ENCODE measurements around the gene ARHGAP15.

ARHGAP15 gene

DNA sequence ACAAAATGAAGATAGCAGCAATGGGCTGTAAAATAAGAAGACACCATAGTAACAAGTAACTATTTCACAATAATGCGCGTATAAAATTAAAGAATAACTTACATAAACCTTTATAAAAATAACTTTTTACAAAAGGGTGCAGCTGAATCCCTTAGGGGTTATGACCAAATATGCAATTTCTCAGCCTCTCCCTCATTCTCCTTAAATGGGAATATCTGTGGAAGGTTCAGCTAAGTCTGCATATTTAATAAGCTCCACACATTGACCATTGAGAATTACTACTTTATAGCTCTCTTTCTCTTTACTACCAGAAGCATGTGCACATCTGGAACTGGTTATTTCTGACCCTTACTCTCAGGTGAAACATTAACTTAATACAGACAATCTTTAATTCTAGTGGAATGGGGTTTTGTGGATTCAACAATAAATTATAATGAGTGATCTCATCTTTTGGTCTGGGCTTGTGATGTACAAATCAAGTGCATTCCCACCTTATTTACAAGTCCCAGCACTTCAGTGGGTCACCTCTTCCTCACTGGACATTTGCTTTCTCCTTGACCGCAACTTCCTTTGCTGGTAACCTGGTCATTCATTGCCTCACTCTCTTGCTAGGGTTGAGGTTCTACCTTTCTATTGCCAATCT lies 15.7 kb downstream of the ARHGAP15 start:
- no peak for DNase-seq (ENCODE audit: low read depth)

DNA sequence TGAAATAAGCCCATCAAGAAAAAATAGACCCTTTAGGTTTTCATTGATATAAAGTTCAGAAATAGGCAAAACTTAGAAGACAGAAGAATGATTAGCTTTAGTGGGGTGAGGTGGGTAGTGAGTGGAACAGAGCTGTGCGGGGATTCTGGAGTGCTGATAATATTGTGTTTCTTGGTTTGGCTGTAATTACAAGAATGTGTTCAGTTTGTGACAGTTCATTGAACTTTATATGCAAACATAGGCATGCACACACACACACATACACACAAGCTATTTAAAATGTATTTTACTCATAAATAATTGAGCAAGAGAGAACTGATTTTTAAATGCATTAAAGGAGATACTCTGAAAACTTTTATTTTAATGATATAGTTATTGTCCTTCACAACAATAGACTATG lies 17.1 kb downstream of the ARHGAP15 start:
- no peak for DNase-seq (ENCODE audit: low read depth)

DNA sequence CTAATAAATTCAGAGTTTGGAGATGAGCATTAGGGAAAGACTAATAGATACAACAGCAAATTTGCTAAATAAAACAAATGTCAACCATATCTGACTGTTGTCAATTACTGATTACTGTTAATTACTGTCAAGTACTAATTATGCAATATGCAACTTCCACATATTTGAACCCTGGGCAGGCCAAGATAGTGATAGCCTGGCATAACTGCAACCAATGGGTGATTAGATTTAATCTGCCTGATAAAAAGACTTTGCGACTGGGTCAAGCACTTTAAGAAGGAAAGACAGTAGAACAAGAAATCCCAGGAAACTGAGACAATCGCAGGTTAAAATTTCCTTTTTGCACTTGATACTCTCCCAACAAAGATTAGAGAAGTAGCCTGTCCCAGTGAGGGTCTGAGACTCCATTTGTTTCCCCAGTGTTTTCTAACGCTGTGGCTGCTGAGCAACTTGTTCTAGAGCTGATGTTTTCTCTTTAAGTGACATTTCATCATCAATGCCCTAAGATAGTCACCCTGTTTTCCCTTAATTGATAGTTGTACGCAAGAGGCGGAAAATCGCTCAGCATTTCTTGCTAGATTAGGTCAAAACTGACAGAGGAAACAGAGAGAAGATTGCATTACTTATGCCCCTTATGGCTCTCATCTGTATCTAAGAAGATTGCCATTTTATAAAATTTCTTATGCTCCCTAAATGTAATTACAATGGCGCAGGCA lies 17.8 kb downstream of the ARHGAP15 start:
- no peak for DNase-seq (ENCODE audit: low read depth)

DNA sequence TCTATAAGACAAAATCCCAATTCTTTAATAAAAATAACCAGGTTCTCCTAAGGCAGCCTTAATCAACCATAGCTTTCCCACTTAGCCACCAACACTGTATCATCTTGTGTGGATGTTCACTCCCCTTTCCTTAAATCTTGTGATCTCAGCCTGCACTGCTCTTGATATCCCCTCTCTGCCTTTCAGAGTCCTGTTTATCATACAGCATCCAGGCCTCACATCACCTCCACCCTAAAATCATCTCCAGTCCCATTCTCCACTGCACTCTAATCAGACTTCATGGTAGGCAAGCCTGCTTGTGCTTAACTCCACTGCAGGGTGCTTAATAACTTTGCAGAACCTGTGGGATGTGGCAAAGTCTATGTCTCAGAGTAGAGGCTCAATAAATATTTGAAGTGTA lies 18.8 kb downstream of the ARHGAP15 start:
- DNase-seq (ENCODE audit: low read depth): no peak

DNA sequence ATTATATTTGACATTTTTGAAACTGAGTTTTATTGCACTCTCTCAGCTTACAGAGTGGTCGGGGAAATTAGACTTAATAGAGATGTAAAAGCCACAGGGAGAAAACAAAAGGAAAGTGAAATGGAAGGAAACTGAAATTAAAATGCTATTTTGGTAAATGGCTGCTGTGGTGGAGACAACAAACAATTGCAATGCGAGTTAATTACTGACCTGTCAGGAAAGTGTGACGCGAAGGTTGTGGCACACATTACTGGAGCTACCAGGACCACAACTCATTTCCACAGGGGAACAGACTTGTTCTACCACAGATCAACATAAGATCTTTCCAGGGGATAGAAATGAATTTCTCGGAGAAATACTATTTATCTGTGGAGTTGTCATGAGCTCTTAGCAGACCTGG lies 19.5 kb downstream of the ARHGAP15 start:
- DNase-seq (ENCODE audit: low read depth): no peak

DNA sequence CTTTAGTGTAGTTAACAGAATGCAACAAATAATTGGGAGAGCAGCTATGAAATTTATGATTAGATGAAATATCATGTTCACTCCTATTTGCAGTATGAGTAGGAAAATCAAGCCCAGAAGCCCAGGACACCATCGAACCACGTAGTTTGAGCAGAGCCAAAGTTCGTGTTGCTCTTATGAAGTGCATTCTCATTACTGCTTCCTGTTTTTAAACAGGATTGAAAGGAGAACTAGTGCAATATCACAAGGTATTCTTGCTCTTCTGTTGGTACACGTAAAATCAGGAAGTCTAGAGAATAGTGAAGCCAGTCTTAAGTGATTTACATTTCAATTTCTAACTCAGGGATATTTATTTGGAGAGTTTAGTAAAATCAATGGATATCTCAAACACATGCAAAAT lies 21.1 kb downstream of the ARHGAP15 start:
- DNase-seq (ENCODE audit: low read depth): no peak

DNA sequence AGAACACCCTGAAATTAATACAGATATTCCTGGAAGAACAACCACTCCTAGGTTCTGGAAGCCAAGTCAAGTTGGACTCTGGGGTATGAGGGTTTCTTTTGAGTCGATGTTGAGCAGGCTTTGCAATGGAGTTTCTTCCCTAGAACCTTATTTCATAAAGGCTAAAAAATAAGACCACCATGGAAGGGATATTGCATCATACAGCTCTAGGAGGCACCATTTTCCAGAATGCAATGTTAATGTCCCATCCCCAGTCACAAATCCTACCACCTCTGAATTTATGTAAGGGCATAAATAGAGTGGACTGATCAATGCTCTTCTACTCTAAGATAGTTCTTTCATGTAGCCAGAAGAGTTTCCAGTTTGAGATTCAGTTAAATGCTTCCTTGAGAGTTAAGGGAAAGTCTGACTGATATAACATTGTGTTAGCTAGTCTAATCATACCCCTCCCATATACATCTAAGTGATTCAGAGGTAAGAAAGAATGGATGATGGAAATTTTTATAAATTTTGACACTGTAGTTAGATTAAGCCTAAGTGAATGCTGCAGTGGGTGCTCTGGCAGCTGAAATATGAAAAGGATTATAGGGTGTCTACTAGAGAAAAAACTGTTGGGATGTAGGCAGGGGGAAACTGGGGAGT lies 22.0 kb downstream of the ARHGAP15 start:
- no peak for DNase-seq (ENCODE audit: low read depth)

DNA sequence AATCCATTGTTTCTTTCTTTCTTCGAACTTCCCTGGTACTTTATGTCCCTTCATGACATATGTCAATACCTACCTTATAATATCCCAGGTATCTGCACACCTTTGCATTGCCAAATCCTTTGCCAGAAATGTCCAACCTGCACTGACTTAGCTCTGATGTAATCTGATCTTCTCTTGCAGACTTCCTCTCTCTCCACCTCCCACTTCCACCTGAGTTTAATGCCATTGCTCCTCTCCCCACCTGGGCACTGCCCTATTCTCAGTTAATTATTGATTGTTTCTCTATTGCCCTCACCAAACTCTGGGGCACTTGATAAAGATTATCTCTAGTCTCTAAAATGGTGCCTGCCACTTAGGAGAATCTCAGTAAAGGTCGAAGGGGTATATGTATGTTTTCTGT lies 23.0 kb downstream of the ARHGAP15 start:
- no peak for DNase-seq (ENCODE audit: low read depth)

DNA sequence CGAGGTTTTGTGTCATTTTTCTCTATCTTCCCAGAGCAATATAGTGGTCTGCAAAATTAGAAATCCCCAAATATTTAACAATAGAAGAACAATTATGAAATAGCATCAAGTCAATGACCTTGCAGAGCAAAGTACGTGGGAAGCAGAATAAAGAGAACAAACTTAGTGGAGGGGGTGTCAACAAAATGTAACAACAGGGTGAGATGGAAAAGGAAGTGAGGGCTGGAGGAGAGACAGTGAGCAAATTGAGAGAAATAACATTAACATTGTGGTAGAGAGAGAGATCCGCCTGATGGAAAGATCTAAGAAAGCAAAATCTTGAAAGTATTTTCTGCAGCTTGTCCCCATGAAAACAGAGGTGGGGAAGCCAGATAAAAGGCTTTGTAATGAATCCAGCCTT lies 23.4 kb downstream of the ARHGAP15 start:
- no peak for DNase-seq (ENCODE audit: low read depth)

DNA sequence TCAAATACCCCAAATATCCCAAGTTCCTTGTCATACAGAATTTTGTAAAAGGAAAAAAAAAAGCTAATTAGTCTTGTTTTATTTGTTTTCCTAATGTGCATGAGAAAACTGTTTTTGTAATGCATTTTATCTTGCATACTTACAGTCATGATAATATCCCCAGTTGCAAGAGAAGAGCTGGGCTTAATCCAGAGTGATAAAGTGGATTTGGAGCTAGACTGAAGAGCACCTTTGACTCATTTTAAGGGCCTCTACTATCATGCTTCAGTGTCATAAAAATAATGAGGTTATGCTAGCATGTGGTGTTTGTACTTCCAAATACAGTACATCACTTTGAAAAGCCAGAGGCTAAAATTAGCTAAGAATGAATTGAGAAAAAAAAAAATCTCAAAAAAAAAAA lies 26.4 kb downstream of the ARHGAP15 start:
- no peak for DNase-seq (ENCODE audit: low read depth)

DNA sequence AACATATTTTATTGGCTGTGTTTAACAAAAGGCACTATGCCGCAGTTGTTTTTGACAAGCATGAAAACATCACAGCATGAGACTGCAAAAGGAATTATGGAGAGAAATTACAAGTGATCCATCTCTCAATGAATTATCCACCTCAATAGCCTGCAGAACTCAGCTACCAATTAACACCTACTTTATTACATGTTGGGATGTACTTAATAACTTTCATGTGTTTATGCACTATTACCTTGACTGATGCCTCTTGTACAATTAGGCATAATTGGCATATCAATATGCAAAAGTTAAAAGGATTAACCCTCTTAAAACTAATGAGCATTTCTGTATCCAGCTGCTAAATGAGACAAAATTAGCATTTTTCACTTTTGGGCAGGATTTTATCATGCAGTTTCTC lies 27.8 kb downstream of the ARHGAP15 start:
- no peak for DNase-seq (ENCODE audit: low read depth)

DNA sequence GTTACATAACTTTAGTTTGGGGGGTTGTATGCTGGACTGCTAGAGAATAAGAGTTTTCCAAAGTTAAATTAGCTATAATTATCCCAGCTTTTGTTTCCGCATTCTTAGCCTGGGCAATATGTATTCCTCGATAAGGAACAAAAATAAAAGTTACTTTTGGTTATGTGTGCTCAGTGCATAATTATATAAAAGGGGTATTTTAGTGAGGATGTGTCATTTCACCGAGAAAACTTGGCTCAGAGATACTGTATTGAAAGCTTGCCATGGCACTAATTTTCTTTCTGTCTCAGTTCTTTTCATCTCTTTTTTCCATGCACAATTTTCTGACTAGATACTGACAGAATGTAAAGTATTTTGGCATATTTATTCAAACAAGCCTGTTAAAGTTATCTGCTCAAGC lies 28.2 kb downstream of the ARHGAP15 start:
- no peak for DNase-seq (ENCODE audit: low read depth)

DNA sequence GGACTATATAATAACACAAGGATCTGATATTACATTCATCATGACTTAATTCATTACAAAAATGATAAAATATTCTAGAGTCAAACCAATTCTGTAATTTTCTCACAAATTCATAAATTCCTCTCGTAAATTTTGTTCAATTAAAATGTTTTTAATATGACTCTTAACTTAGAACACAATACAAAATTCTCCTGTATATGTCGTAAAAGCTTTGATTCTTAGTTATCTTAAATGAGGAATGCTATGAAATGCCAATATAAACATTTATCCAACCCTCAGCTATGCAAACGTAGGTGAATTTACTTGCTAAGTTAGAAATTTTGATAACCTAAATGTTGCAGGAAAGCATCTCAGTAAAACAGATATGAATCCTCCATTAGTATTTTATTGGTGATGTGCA lies 28.9 kb downstream of the ARHGAP15 start:
- DNase-seq (ENCODE audit: low read depth): no peak

DNA sequence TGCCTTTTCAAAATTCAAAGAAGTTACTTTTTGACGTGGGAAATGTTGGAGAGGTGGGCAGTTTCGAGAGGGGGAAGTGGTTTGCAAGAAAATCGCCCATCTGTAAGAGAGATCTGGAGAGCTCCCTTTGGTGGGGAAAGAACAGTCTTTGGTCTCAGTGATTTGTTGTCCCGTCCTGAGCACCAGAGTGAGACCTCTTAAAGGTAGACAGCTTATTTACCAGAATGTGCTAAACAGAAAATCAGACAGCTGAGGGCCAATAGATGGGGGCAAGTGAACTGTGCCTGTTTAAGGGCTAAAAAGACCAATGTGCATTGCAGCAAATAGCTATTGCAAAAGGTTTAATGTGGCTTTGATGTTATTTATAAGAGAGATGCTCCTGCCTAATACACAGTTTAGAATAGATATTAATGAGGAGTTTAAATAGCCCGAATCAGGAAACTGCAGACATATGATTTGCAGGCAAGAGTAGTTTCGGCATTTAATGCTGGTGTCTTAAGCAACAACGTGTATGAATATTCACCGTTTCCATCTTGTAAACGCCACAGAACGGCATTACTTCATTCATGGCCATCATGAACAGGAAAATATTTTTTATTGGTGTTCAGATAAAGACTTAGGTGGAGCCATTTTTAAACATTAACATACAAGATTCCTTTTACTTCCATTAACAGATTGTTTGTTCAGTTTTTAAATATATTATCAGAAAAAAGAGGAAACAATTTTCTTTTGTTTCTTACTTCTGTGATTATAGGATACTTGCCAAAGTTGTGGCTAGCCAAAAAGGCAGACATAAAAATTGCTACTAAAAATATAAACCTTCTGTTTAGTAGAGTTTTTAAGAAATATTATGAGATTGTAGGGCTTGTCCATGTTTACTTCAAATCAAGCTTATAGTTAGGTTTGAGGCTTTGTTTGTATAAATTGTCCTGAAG lies 29.6 kb downstream of the ARHGAP15 start:
- no peak for DNase-seq (ENCODE audit: low read depth)

DNA sequence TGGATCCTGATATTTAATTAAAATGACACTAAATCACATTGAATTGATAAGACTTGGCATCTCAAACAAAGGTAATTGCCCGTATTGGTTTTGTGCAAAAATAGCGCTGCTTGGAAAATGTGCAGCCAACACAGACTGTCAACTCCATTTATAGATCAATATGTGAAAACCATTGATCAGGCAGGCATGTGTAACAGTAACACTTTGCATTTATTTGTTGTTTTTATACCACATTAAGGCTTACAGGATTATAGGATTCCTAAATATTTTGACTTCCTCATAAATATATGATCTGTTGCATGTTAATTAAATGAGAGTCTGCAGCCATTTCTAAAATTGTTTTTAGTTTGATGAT lies 30.2 kb downstream of the ARHGAP15 start:
- no peak for DNase-seq (ENCODE audit: low read depth)

DNA sequence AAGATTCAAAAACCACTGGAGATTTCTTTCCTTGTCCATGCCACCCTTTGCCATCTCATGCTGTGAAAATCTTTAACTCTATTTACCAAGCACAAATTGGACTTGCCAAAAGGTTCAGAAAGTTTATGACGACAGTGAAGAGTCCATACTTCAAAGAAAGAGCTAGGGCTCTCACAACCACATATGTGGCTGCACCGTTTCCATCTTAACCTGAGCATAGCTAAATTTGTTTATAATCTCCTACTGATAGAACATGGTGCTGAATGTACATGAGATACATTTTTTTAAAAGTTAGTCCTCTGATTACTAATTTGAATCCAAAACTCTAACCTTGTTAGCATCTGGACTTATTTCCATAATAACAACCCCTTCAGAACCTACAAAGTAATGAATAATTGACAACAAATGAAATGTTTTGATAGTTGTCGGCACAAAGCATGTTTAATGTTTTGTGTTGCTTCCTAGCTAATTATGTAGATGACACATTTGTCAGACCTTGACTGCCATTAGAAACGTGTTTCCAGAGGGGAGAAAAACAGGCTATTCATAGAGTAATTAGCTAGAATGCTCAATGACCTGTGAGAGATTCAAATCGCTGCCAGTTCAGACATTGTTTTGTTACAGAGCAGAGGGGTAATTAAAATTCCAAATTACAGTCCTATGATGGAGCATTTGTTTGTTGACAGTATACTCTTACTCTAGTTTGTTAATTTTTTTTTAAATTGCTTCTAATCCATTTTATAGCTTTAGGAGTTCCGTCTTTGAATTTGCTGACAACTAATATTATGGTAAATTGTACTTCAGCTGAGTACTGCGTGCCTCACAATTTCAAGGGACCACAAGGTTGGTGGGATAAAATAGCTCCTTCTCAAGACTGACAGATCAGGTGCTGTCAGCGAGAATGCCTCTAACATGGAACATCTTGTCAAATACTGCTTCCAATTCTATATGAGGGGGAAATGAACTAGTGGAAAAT lies 31.8 kb downstream of the ARHGAP15 start:
- no peak for DNase-seq (ENCODE audit: low read depth)

DNA sequence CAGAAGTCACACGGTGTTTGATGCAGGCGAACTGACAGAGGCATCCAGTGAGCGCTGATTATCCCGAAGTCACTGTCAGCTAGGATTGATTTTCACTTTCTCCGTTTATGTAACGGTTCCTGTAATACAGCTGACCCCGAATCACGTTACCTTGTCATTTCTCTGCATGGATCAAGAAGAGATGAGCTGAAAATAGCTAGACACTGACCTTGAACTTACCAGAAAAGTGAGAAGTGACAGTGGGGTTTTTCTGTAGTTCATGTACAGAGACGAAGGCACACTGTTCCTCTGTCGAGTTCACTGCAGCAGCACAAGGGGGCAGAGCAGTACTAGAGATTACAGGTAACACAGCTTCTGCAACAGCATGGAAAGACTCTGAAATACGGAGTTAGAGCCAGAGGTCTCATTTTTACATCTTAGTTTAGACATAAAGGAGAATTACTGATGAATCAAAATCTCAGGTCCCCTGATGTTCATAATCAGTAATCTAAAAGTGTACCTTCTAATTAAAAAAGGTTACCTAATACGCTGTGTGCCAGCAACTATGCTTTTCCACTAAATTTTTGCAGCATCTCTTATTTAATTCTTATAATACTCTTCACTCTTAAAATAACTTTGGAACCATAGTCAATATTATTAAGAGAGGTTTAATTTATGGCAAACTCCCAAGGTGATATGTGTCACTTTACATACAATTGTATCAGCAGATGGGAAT lies 33.1 kb downstream of the ARHGAP15 start:
- peak; percentile 27 for DNase-seq (ENCODE audit: low read depth)

DNA sequence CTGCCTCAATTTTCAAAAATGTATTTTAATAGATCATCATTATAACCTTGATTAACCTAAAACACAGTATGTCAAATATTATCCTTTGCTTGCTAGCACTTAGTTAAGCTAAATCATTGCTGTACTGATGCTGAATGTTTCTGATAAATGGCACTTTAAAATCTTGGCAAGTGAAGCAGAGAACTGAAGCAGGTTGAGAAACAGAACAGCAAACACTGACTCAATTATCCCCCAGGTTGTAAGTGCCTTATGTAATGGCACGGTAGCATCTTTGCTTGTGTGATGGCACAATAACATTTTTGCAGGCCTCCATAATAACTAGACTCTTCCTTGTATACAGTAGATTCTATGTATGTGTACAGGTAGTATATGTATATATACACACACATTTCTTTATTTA lies 33.8 kb downstream of the ARHGAP15 start:
- no peak for DNase-seq (ENCODE audit: low read depth)

DNA sequence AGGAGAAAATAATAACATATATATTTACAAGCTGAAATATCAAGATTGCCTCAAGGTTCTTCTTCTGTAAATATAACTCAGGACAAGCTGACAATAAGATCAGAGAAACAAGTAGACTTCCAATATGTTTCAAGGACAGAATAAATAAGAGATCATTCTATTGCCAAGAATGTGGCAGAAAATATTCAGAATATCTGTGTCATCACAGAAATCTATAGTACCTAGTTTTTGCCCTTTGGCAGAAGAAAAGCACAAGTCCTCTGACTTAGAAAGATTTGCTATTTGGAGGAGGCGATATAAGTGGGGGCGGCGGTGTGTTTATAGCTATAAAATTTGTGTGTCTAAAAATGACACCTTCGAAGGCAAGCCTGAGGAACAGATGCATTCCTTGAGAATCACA lies 34.3 kb downstream of the ARHGAP15 start:
- no peak for DNase-seq (ENCODE audit: low read depth)

DNA sequence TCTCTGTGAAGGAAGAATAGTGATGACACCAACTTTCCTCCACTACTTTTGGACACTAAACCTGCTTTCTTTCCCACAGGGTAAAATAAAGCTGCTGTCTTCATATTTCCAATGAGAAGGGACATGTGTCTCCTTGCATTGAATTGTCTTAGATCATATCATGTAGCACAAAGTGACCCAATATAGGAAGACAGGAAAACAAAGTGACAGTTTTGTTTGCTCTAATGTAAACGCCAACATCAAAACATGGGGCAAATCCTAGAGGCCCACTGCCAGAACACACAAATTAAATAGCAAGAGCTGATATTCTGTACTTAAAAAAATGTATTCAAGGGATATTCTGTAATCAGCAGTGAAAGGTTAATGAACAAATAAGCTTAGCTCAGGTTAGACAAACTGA lies 36.1 kb downstream of the ARHGAP15 start:
- DNase-seq (ENCODE audit: low read depth): no peak

DNA sequence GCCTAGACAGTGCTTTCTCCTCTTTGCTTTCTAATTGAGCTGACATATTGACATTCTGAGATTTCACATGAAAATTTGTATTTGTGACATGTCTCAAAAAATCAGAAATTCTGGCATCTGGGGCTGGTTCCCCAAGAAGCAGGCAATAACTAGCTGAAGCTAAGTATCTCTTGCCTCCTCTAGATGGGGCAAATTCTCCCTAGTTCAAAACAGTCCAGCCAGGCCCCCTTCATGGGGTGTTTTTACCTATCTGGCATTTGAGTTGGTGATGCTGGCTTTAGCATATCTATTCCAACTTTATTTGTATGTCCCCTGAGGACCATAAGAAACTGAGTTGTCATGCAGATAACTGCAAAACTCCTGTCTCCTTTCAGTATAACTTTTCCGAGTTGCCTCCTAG lies 39.9 kb downstream of the ARHGAP15 start:
- DNase-seq (ENCODE audit: low read depth): no peak
